Fibroblast of villous mesenchyme (primary cell): ENCODE data around the gene ZNF521. TPM values are rescaled to one million over a fixed set of nuclear protein-coding genes. Genes with fewer than 3 reads are reported as not detected.

Experiments used
- DNase-seq: peaks from one replicate; pipeline ENCODE4 v3.0.0-alpha.2; 2010; ENCODE audit warnings: low read depth
- H3K4me3 ChIP-seq: 2 replicates; pipeline ENCODE4 v1.5.1; 2011; ENCODE audit warnings: low read depth, mild to moderate bottlenecking, low read length
- total RNA-seq: library from RNA; depleted of rRNA; stranded (reverse); fragments of >200 nt; gene quantifications from 2 replicates; pipeline ENCODE4 v1.2.3, GENCODE V29; 2012
- TF ChIP-seq, protein P1 (sequence below): IDR thresholded peaks from 2 replicates; pipeline ENCODE4 v1.5.1; 2012; ENCODE audit warnings: low read depth, mild to moderate bottlenecking, low read length; ENCODE audit not compliant: insufficient read depth

The ZNF521 gene
- total RNA-seq, 1 donor: 4.7 TPM

DNA sequence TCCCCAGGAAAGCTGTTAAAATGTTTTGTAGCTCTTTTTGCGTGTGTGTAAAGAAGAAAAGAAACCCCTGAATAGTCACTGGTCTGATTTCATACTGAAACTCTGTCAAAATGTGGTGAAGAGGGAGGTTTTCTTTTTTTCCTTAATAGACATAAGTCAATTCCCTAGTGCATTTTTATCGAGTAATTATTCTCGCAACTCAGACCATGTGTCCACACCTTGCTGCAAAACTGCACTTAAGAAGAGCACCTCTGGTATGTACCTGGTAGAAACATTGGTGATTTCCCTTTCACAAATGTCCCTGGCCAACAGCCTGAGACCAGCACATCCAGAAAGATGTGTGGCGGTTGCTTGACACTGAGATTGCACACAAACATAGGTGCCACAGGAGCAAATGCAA lies 159.9 kb downstream of the ZNF521 start:
- no peak overlapping the region for H3K4me3 ChIP-seq
- DNase-seq: no peak
- TF ChIP-seq, protein P1, sequence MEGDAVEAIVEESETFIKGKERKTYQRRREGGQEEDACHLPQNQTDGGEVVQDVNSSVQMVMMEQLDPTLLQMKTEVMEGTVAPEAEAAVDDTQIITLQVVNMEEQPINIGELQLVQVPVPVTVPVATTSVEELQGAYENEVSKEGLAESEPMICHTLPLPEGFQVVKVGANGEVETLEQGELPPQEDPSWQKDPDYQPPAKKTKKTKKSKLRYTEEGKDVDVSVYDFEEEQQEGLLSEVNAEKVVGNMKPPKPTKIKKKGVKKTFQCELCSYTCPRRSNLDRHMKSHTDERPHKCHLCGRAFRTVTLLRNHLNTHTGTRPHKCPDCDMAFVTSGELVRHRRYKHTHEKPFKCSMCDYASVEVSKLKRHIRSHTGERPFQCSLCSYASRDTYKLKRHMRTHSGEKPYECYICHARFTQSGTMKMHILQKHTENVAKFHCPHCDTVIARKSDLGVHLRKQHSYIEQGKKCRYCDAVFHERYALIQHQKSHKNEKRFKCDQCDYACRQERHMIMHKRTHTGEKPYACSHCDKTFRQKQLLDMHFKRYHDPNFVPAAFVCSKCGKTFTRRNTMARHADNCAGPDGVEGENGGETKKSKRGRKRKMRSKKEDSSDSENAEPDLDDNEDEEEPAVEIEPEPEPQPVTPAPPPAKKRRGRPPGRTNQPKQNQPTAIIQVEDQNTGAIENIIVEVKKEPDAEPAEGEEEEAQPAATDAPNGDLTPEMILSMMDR: no peak

GRCh38 chr18:25190472-25190871 lies 161.5 kb downstream of the ZNF521 start:
- DNase-seq: no peak
- TF ChIP-seq, protein P1: no peak
- H3K4me3 ChIP-seq: no peak overlapping the region

- DNase-seq: no peak
- TF ChIP-seq, protein P1: no peak
Observed at GRCh38 chr18:25189391-25190185, 162.4 kb downstream of the ZNF521 start.

DNA sequence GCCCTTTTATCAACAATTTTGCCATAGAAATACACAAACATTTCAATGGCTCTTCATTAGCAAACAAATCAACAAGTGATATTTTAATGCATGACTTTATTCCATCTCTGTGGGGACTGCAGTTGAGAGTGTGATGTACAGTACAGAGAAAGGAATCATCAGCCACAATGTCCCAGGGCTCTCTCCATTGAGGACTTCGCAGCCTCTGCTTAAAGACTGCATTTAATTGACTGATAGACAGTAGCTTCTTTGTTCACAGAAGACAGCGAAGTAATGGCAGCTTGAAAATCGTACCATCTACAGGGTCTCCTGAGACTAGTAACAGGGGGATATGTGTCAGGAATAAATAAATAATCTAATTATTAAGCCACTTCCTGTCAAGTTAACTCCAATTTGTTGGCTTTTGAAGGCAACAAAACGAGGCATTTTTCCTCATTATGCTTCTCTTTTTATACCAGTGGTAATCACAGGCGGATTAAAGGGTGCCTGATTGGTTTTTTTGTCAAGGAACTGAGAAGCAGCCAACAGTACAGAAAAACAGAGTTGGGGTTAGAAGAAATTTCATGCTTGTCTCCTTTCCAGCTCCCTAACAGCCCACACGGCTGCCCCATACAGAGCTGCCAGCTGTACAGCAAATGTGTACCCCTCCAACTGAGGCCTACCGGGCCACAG lies 164.3 kb downstream of the ZNF521 start:
- no peak overlapping the region for H3K4me3 ChIP-seq
- TF ChIP-seq, protein P1: no peak
- no peak for DNase-seq

More at GRCh38 chr18:25189391-25190185, 162.4 kb downstream of the ZNF521 start:
- no peak overlapping the region for H3K4me3 ChIP-seq

DNA sequence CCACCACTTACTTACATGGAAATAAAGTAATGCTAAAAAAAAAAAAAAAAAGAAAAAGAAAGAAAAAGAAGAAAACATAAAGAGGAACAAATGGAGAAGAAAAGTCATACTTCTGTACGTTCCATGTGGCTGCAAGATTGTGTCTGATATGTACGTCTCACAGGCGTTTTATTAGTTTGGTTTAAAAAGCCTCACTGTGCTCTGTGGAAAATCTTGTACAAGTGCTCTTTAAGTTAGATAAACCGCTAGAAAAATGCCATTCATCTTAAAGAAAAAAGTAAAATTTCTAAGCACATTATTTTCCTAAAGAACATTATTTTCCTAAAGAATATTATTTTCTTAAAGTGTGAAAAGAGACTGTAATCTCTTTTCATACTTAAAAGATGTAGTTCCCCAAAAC lies 165.1 kb downstream of the ZNF521 start:
- TF ChIP-seq, protein P1: no peak
- no peak overlapping the region for H3K4me3 ChIP-seq
- DNase-seq: no peak

GRCh38 chr18:25181993-25182392 lies 170.0 kb downstream of the ZNF521 start:
- DNase-seq: no peak
- TF ChIP-seq, protein P1: no peak
- no peak overlapping the region for H3K4me3 ChIP-seq
